GM20000 (cell line): ENCODE results near the gene PCDHGA12.
A peak's percentile ranks its signal among the peaks of the same experiment; 100 is the strongest.

Source experiments
- DNase-seq: peaks from one replicate; pipeline ENCODE4 v3.0.0; 2012; ENCODE audit warnings: low spot score
- TF ChIP-seq, protein P1 (sequence below): IDR thresholded peaks from 2 replicates; pipeline ENCODE4 v1.5.1; 2012; ENCODE audit warnings: mild to moderate bottlenecking, control low read depth; ENCODE audit errors: extremely low read depth, missing control alignments

The PCDHGA12 gene

DNA sequence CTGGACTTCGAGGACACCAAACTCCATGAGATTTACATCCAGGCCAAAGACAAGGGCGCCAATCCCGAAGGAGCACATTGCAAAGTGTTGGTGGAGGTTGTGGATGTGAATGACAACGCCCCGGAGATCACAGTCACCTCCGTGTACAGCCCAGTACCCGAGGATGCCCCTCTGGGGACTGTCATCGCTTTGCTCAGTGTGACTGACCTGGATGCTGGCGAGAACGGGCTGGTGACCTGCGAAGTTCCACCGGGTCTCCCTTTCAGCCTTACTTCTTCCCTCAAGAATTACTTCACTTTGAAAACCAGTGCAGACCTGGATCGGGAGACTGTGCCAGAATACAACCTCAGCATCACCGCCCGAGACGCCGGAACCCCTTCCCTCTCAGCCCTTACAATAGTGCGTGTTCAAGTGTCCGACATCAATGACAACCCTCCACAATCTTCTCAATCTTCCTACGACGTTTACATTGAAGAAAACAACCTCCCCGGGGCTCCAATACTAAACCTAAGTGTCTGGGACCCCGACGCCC is 46.8 kb downstream of the PCDHGA12 start:
- DNase-seq: peak; percentile 21
- TF ChIP-seq, protein P1, sequence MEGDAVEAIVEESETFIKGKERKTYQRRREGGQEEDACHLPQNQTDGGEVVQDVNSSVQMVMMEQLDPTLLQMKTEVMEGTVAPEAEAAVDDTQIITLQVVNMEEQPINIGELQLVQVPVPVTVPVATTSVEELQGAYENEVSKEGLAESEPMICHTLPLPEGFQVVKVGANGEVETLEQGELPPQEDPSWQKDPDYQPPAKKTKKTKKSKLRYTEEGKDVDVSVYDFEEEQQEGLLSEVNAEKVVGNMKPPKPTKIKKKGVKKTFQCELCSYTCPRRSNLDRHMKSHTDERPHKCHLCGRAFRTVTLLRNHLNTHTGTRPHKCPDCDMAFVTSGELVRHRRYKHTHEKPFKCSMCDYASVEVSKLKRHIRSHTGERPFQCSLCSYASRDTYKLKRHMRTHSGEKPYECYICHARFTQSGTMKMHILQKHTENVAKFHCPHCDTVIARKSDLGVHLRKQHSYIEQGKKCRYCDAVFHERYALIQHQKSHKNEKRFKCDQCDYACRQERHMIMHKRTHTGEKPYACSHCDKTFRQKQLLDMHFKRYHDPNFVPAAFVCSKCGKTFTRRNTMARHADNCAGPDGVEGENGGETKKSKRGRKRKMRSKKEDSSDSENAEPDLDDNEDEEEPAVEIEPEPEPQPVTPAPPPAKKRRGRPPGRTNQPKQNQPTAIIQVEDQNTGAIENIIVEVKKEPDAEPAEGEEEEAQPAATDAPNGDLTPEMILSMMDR: no peak

DNA sequence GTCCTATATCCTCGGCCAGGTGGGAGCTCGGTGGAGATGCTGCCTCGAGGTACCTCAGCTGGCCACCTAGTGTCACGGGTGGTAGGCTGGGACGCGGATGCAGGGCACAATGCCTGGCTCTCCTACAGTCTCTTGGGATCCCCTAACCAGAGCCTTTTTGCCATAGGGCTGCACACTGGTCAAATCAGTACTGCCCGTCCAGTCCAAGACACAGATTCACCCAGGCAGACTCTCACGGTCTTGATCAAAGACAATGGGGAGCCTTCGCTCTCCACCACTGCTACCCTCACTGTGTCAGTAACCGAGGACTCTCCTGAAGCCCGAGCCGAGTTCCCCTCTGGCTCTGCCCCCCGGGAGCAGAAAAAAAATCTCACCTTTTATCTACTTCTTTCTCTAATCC is 47.5 kb downstream of the PCDHGA12 start:
- no peak for DNase-seq
- TF ChIP-seq, protein P1: no peak

DNA sequence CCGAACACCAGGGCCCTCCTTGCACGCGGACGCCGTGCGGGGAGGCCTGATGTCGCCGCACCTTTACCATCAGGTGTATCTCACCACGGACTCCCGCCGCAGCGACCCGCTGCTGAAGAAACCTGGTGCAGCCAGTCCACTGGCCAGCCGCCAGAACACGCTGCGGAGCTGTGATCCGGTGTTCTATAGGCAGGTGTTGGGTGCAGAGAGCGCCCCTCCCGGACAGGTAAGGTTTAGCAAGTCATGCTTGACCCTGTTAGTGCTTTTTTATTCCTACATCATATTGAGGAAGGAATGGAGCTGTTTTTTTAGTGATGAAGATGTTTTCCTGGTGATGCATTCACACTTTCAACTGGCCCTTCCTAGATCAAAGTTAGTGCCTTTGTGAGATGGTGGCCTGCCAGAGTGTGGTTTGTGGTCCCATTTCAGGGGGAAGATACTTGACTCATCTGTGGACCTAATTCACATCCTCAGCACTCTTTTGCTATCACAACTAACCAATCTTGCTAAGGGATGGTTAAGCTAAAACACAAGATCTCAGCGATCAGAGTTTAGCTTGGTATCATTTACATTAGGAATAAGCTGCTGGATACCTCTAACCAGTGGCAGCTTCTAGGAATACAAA is 48.1 kb downstream of the PCDHGA12 start:
- no peak for DNase-seq
- TF ChIP-seq, protein P1: peak; percentile 0

DNA sequence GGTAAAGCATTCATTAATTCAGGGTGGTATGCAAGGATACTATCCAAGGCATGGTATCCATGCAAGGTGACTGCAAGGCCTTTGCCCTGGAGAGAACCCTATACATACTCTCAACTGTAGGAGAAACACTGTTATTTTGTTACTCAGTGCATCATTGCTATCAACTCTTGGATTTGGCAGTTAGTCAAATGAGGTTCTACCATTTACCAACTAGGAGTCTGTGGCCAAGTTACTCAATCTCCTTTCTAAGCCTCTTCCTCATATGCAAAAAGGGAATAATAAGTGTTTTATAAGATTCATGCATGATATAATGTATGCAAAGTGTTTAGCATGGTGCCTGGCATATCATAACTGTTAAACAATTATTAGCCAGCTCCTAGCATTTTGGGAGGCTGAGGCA is 49.5 kb downstream of the PCDHGA12 start:
- DNase-seq: no peak
- TF ChIP-seq, protein P1: no peak
